M059J (cell line): ENCODE measurements around the gene PPOX. TPM values are rescaled to one million over a fixed set of nuclear protein-coding genes. Genes with fewer than 3 reads are reported as not detected.

ENCODE experiments used
- DNase-seq: peaks from one replicate; pipeline ENCODE4 v3.0.0-alpha.2; 2012; ENCODE audit warnings: low read depth
- total RNA-seq: library from RNA; depleted of rRNA; stranded (reverse); fragments of >200 nt; shearing (Covaris generic); gene quantifications from 2 replicates; pipeline ENCODE4 v1.2.3, GENCODE V29; 2014; rRNA removed

Gene PPOX
- total RNA-seq, 1 experiment from 2014 or later: 7.2 TPM

- no peak for DNase-seq
Observed at GRCh38 chr1:161220002-161220401, 53.8 kb downstream of the PPOX start.

Other genes with a start within 250 kb of the PPOX start
- gene ITLN2, start 211.6 kb upstream of the PPOX start, total RNA-seq: not detected in 2 replicates
- gene F11R, start 145.3 kb upstream of the PPOX start, total RNA-seq: 46.8 and 90.8 TPM in 2 replicates
- 0.27 and 0.44 TPM in 2 replicates for gene TSTD1, start 127.5 kb upstream of the PPOX start, total RNA-seq
- 82.7 and 89.0 TPM in 2 replicates for gene USF1, start 120.4 kb upstream of the PPOX start, total RNA-seq
- gene ARHGAP30, start 96.5 kb upstream of the PPOX start, total RNA-seq: 0.12 TPM in 1 of 2 replicates, not detected in the other
- gene NECTIN4, start 76.9 kb upstream of the PPOX start, total RNA-seq: not detected in 2 replicates
- gene KLHDC9, start 68.1 kb upstream of the PPOX start, total RNA-seq: 3.0 and 3.9 TPM in 2 replicates
- gene PFDN2, start 48.4 kb upstream of the PPOX start, total RNA-seq: 105 and 111 TPM in 2 replicates
- 24.5 and 31.5 TPM in 2 replicates for gene NIT1, start 48.3 kb upstream of the PPOX start, total RNA-seq
- gene DEDD, start 33.8 kb upstream of the PPOX start, total RNA-seq: 34.0 and 36.6 TPM in 2 replicates
- gene UFC1, start 12.4 kb upstream of the PPOX start, total RNA-seq: 97.0 and 125 TPM in 2 replicates
- gene USP21, start 6.9 kb upstream of the PPOX start, total RNA-seq: 7.9 and 10.1 TPM in 2 replicates
- 36.6 and 41.8 TPM in 2 replicates for gene B4GALT3, start 11.1 kb downstream of the PPOX start, total RNA-seq
- 0.39 and 0.67 TPM in 2 replicates for gene ADAMTS4, start 32.6 kb downstream of the PPOX start, total RNA-seq
- 58.4 and 111 TPM in 2 replicates for gene NDUFS2, start 35.9 kb downstream of the PPOX start, total RNA-seq
- gene FCER1G, start 48.9 kb downstream of the PPOX start, total RNA-seq: not detected in 2 replicates
- not detected in 2 replicates for gene APOA2, start 57.2 kb downstream of the PPOX start, total RNA-seq
- gene TOMM40L, start 59.6 kb downstream of the PPOX start, total RNA-seq: 13.5 and 14.3 TPM in 2 replicates
- gene NR1I3, start 71.8 kb downstream of the PPOX start, total RNA-seq: not detected in 2 replicates
- not detected in 2 replicates for gene PCP4L1, start 92.3 kb downstream of the PPOX start, total RNA-seq
- 0.62 and 0.89 TPM in 2 replicates for gene MPZ, start 143.5 kb downstream of the PPOX start, total RNA-seq
- 19.2 and 44.2 TPM in 2 replicates for gene SDHC, start 148.0 kb downstream of the PPOX start, total RNA-seq
- not detected in 2 replicates for gene CFAP126, start 201.4 kb downstream of the PPOX start, total RNA-seq